Sciatic nerve (tissue), 2 donors: Measurements from ENCODE around the gene MAP3K12. TPM values are rescaled to one million over a fixed set of nuclear protein-coding genes. Genes with fewer than 3 reads are reported as not detected.
"Not testable (repeated sequence)": the region's sequence is repeated elsewhere in the genome, so short reads cannot be mapped to it uniquely, and the experiment has no call there.

Source experiments
- ATAC-seq: fragments of 200-7000 bp; cut with Tn5 transposase; one replicate; pipeline ENCODE4 v1.9.1; 2020; ENCODE audit warnings: mild to moderate bottlenecking, moderate library complexity
- DNase-seq: peaks from one replicate; pipeline ENCODE4 v3.0.0-alpha.2; 2020; ENCODE audit warnings: low spot score
- intact Hi-C: fragments of 100-400 bp; cut with DNase I; formaldehyde crosslinking; loops from one replicate; pipeline ENCODE4 v1.14.2; 2022
- total RNA-seq: library from RNA; stranded (reverse); fragmentation: NEBNext Ultra II Directional; extraction: Animal tissue kit (Norgen Biotek cat#: 25700); gene quantifications from one replicate; pipeline ENCODE4 v1.2.1, GENCODE V29; 2021
- donor health status: DM: no; HTN: no; CAD: no.
- donor health status: DM: no; HTN: no; CAD: no.

The MAP3K12 gene
- total RNA-seq, 1 donor from 2014 or later, result 28.6 TPM

DNA sequence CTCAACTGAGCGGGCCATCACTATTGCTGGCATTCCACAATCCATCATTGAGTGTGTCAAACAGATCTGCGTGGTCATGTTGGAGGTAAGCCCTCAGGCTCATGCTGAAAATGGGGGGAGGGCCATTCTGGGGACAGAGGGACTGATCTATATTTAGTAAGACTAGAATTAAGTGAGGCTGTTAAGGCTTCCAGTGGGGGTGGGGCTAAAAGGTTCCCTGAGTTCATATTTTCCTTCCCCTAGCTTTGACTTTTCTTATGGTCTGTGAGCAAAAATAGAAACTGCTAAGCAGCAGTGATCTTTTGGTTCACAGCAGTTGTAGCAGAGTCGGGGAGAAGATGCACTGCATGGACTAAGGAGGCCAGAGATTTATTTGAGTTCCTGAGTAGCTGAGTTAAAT, 38.2 kb downstream of the MAP3K12 start:
- intact Hi-C loops, result no loop called here
- ATAC-seq, result no peak
- DNase-seq, result no peak

DNA sequence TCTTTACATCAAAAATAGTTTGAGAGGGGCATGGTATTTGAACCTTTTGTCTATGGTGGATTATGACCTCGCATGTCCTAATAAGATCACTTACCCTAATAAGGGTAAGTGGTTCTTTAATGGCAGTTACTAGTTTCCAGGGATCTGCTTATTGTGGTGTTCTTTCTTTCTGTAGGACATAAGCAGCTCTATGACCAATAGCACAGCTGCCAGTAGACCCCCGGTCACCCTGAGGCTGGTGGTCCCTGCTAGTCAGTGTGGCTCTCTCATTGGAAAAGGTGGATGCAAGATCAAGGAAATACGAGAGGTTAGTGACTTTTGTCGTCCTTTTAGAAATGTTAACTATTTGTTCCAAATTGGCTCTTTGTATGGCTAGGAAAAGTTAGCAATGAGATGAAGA, 40.2 kb downstream of the MAP3K12 start:
- DNase-seq, result no peak
- intact Hi-C loops, result loop anchor here (10.0 kb wide), 1 partner anchor 46 kb away; the partner anchor contains the start of genes NPFF and TARBP2
- no peak for ATAC-seq

DNA sequence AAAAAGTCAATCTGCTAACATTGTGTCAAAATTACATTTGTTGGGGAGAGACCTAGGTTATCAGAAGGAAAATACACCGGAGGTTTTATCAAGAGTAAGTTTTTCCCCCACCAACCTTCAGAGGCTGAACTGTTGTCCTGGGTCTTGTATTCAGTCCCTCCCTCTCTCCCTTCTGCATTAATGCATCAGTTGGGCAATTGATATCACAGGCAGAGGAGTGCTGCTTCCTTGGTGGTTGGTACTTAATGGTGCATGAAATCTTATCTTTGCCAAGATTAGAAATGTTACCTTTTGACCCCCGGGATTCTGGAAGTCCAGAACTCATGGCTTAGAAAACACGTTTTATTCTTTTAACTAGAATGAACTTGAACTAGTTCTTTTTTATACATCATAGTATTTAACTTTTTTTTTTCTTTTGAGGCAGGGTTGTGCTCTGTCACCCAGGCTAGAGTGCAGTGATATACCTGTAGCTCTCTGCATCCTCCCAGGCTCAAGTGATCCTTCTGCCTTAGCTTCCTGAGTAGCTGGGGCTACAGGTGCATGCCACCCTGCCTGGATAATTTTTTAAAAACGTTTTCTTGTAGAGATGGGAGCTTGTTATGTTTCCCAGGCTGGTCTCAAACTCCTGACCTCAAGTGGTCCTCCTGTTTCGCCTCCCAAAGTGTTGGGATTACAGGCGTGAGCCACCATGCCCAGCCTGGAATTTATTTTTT, 42.4 kb downstream of the MAP3K12 start:
- intact Hi-C loops, result loop anchor here (10.0 kb wide), 1 partner anchor 48 kb away; the partner anchor contains the start of genes NPFF and TARBP2
- no peak for ATAC-seq

DNA sequence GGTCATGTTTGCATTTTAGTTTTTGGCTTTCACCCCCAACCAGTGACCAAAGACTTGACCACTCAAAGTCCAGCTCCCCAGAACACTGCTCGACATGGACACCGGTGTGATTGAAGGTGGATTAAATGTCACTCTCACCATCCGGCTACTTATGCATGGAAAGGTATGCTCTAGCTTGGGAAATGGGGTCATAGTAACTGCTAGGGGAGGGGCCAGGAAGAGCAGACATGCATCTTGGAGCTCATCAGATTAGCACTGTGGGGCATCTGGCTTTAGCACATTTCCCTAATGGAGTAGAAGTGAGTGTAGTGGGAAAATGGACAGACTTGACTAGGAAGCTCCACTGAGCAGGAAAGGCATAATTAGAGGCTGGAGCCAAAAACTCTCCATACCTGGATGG, 44.6 kb downstream of the MAP3K12 start:
- intact Hi-C loops, result loop anchor here (10.0 kb wide), 1 partner anchor 50 kb away; the partner anchor contains the start of genes NPFF and TARBP2
- no peak for DNase-seq
- no peak for ATAC-seq

More for the DNA sequence above, 42.4 kb downstream of the MAP3K12 start:
- no peak for DNase-seq

DNA sequence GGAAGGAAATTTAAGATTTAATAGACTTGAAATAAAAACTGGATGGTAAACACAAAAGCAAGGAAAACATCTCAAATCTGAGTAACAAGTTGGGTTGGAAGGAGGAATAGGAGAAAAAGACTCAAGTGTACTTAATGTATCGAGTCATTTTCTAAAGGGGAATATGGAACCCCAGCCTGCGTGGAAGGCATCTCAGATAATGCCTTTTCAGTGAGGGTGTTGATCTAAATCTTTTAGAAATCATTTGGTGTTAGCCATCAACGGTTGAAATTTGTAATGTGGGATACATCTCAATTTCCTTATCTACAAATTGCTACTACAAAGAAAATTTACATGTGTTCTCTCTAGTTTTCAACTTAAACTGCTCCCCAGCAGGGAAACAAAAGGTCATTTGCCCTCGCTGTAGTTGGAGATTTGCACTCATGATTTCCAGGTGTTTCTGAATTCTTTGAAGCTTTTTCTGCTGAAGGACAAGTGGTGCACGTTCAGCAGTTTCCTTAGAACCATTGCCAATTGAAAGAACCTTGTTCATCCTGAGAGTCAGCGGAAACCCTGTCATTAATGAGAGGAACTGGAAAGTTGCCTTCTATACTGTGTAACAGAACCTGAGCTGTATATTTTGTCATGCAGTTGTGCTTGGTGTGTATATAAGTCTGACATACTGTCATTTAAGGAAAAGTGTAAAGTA, 45.2 kb downstream of the MAP3K12 start:
- intact Hi-C loops, result loop anchor here (10.0 kb wide), 1 partner anchor 51 kb away; the partner anchor contains the start of genes NPFF and TARBP2
- DNase-seq (no peak), ATAC-seq (no peak)

DNA sequence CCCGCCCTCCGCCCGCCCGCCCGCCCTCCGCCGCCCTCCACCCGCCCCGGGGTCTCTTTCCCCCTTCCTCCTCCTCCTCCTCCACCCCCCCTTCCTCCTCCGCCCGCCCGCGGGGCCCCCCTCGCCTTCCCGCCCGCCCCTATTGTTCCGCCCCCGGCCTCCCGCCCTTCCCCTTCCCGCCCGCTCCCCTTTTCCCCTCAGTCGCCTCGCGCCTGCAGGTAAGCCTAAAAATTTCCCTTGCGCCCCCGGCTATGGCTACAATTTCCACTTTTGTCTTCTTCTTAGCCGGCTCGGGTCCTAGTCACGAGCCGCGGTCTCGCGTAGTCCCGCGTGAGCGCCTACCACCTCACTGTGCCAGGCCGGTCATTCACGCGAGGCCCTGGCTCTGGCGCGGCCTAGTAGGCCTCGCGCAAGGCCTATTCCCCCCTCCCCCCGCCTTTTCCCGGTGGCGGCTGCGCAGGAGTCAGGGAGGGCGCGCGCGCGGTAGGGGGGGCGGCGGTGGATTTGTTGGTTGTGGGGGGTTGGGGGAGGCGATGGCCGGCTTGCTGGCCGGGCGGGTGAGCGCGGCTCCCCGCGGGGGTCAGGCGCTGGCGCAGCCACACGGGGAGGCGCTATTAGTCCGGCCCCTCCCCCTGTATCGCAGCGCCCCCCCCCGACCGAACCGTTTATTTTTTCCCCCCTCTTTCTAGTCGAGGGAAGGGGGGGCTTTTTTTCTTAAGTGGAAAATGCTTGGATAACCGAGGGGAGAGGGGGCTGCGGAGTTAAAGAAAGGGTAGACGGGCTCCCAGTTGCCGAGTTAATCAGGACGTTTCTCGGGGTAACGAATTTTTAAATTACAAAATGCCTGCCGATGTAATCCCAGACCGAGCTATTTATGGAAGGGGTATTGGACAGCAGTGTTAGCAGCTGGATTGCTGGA, 46.8 kb downstream of the MAP3K12 start:
- intact Hi-C loops, result loop anchor here (10.0 kb wide), 1 partner anchor 52 kb away; the partner anchor contains the start of genes NPFF and TARBP2
- ATAC-seq (peak; percentile 85), DNase-seq (peak; percentile 92)

DNA sequence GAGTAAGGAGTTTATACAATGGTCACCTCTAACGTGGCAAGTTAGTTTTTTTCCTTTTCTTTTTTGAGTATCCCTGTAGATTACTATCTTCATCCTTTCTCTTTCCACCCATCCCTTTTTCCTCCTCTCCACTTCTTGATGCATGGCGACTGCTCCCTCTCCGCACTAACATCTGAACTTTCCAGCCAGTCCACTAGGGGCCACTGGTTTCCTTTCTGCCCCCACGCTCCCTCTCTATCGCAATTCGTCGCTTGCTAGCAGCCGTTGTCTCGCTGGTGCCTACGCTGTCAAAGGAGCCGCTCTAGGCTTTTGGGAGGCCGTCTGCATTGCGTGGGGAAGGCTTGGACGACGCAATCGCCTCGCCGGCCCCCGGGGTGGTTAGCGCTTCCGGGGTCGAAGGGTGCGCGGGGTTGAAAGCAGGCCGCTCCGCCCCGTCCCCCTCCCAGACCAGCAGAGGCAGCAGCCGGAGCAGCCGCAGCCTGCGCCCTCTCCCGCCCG, 47.5 kb downstream of the MAP3K12 start, which contains the start of gene PCBP2:
Gene PCBP2 (plus strand): TSS at position 442 of the 498 bp plus-strand sequence. CDS start 2,699 bp downstream, outside the sequence.
- peak; percentile 98 for ATAC-seq
- peak; percentile 98 for DNase-seq
- intact Hi-C loops, result loop anchor here (10.0 kb wide), 1 partner anchor 53 kb away; the partner anchor contains the start of genes NPFF and TARBP2

DNA sequence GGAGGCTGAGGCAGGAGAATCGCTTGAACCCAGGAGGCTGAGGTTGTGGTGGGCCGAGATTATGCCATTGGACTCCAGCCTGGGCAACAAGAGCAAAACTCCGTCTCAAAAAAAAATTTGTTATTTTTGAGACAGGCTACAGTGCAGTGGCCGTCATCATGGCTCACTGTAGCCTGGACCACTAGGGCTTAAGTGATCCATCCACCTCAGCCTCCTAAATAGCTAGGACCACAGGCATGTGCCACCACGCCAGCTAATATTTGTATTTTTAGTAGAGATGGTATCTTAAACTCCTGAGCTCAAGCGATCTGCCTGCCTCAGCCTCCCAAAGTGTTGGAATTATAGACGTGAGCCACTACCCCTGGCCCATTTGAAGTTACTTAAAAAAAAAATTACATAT, 48.3 kb downstream of the MAP3K12 start:
- ATAC-seq (no peak), DNase-seq (no peak)
- intact Hi-C loops, result loop anchor here (10.0 kb wide), 1 partner anchor 54 kb away; the partner anchor contains the start of genes NPFF and TARBP2

DNA sequence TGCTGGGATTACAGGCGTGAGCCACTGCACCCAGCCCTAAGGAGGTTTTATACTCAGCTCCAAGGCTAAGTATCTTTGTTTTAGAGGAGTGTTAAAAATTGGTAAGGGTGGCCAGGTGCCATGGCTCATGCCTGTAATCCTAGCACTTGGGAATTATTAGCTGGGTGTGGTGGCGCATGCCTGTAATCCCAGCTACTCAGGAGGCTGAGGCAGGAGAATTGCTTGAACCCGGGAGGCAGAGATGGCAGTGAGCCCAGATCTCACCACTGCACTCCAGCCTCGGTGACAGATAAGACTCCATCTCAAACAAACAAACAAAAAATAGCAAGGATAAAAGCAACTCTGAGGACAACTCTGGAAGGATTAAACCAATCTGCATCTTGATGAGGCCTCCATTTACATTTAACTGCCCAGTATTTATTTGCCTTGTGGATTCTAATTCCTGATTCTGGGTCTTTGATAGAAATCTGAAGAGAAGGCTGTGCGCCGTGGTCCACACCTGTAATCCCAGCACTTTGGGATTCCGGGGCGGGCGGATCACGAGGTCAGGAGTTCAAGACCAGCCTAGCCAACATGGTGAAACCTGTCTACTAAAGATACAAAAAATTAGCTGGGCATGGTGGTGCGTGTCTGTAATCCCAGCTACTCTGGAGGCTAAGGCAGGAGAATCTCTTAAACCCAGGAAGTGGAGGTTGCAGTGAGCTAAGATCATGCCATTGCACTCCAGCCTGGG, 54.5 kb downstream of the MAP3K12 start:
- DNase-seq, intact Hi-C loops, ATAC-seq: not testable (repeated sequence)

DNA sequence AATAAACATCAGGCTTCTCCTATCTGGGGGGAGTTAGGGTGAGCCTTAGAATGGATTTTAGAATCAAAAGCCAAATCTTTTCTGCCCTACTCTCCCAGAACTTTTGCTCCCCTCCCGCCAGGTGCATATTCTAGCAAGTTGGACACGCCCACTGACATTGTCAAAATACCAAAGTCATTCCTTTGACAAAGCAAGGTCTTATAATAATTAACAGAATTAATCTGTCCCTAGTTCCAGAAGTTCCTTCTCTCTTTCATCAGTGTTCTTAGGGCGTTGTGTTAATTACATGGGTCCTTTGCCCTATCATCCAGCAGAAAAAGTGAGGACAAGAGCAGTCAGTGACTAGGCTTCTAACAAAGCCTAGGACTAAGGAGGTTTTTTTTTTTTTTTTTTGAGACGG, 55.3 kb downstream of the MAP3K12 start:
- intact Hi-C loops, result no loop called here
- ATAC-seq, result no peak
- no peak for DNase-seq

DNA sequence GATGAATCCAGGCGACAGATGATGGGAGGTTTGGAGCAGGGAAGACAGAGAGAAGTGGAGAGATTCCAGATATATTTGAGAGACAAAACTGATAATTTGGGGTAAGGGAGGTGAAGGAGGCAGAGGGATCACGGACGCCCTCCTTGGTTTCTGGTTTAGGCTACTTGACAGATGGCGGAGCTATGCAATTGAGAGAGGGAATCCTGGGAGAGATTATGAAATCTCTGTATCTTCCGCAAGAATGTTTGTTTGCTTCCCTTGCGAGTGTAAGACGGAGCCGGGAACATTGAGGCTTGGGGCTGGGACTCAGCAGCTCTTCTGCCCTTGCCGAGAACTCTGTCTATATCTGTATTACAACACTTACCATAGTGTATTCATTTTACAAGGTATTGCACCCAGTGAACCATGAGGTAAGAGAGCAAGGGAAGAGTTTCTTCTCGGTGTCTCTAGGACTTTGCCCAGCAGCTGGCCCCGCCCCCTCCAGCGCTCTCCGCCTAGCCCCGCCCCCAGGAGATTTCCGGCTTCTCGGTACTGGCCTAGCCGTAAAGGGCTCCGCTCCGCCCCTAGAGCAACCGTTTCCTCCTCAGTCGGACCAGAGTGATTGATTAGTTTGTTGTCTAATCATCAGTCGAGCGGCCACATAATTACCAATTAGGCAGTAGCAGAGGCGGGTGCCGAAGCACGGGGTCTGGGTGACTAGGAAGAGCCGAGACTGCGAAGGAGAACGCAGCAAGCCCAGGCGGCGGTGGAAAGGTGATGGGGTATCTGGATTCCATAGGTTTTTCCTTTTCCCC, 58.0 kb downstream of the MAP3K12 start, which contains the start of gene PRR13:
Gene PRR13 (plus strand): TSS at position 695 of the 794 bp plus-strand sequence. CDS start 981 bp downstream, outside the sequence.
- intact Hi-C loops, result no loop called here
- ATAC-seq (peak; percentile 99), DNase-seq (peak; percentile 99)

DNA sequence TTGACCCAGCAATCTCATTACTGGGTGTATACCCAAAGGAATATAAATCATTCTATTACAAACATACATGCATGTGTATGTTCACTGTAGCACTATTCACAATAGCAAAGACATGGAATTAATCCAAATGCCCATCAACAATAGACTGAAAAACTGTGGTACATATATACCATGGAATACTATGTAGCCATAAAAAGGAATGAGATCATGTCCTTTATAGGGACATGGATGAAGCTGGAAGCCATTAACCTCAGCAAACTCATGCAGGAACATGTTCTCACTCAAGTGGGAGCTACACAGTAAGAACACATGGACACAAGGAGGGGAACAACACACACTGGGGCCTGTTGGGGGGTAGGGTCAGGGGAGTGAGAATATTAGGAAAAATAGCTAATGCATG, 59.7 kb downstream of the MAP3K12 start:
- DNase-seq, ATAC-seq: not testable (repeated sequence)

DNA sequence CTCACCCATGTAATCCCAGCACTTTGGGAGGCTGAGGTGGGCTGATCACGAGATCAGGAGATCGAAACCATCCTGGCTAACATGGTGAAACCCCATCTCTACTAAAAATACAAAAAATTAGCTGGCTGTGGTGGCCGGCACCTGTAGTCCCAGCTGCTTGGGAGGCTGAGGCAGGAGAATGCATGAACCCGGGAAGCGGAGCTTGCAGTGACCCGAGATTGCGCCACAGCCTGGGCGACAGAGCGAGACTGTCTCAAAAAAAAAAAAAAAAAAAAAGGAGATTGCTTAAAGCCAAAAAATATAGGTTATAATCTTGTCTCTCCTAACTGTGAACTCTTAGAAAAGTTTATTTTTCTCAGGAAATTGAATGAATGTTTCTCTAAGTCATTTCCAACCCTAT, 63.9 kb downstream of the MAP3K12 start:
- DNase-seq, ATAC-seq, intact Hi-C loops: not testable (repeated sequence)

More for the DNA sequence above, 59.7 kb downstream of the MAP3K12 start:
- intact Hi-C loops, result not testable (repeated sequence)

DNA sequence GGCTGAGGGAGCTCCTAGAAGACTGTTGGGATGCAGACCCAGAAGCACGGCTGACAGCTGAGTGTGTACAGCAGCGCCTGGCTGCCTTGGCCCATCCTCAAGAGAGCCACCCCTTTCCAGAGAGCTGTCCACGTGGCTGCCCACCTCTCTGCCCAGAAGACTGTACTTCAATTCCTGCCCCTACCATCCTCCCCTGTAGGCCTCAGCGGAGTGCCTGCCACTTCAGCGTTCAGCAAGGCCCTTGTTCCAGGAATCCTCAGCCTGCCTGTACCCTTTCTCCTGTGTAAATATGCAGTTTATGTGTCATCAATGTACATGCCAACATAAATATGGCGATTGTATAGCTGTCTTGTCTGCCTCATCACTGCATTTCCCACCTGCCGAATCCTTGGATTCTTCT, 68.1 kb downstream of the MAP3K12 start:
- DNase-seq, result no peak
- ATAC-seq, result no peak
- intact Hi-C loops, result no loop called here

DNA sequence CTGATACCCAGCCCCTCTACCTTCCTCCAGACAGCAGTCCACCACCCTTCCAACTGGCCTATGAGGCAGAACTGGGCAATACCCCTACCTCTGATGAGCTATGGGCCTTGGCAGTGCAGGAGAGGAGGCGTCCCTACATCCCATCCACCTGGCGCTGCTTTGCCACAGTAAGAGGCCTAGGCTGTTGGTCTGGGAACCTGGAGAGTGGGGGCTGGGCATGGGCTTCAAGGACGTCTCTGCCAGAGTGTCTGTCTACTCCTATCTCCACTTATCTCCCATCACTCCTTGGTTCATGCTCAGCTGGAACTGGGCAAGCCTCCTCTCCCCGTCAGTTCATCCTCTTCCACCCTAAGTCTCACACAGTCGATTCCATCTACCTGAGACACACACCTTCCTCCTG, 69.1 kb downstream of the MAP3K12 start:
- ATAC-seq, result no peak

More for the DNA sequence above, 69.1 kb downstream of the MAP3K12 start:
- intact Hi-C loops, result no loop called here
- DNase-seq, result no peak
